OCI-LY1 (cell line): ENCODE data around the gene TST.

ENCODE experiments used
- H2AFZ ChIP-seq: fragments of 200-600 bp; sonication (generic), shearing (Covaris generic); 2 replicates; pipeline ENCODE4 v1.6.0; 2014; ENCODE audit warnings: antibody characterized with exemption, mild to moderate bottlenecking, low read length
- H3F3A ChIP-seq: fragments of 200-600 bp; sonication (generic), shearing (Covaris generic); 2 replicates; pipeline ENCODE4 v1.6.0; 2014; ENCODE audit warnings: mild to moderate bottlenecking, antibody characterized with exemption, low read length, moderate library complexity; ENCODE audit not compliant: insufficient read depth
- H3K27ac ChIP-seq: fragments of 200-600 bp; sonication (generic); 2 replicates; pipeline ENCODE4 v1.5.1; 2014; ENCODE audit warnings: low read length, mixed run types, mild to moderate bottlenecking, low read depth; ENCODE audit not compliant: poor library complexity, severe bottlenecking
- H3K27me3 ChIP-seq: fragments of 200-600 bp; sonication (generic); 2 replicates; pipeline ENCODE4 v1.6.0; 2014; ENCODE audit warnings: antibody characterized with exemption, mild to moderate bottlenecking, low read length, moderate library complexity; ENCODE audit not compliant: insufficient read depth
- H3K36me3 ChIP-seq: fragments of 200-600 bp; sonication (generic); 2 replicates; pipeline ENCODE4 v1.6.1; 2014; ENCODE audit warnings: mild to moderate bottlenecking, antibody characterized with exemption, low read length, moderate library complexity, mixed read lengths; ENCODE audit not compliant: insufficient read depth
- H3K4me1 ChIP-seq: fragments of 200-600 bp; sonication (generic); 2 replicates; pipeline ENCODE4 v1.5.1; 2014; ENCODE audit warnings: mild to moderate bottlenecking, low read length, moderate library complexity; ENCODE audit not compliant: insufficient read depth, severe bottlenecking
- H3K4me2 ChIP-seq: fragments of 200-600 bp; sonication (generic), shearing (Covaris generic); 2 replicates; pipeline ENCODE4 v1.6.1; 2014; ENCODE audit warnings: low read length
- H3K4me3 ChIP-seq: fragments of 200-600 bp; sonication (generic); 2 replicates; pipeline ENCODE4 v1.5.1; 2014; ENCODE audit warnings: low read length, low read depth, mild to moderate bottlenecking, mixed read lengths; ENCODE audit not compliant: poor library complexity, severe bottlenecking
- H3K79me2 ChIP-seq: fragments of 200-600 bp; shearing (Covaris generic); 2 replicates; pipeline ENCODE4 v1.6.1; 2016; ENCODE audit warnings: mixed run types, low read length, mixed read lengths; ENCODE audit not compliant: insufficient read depth
- H3K9ac ChIP-seq: fragments of 200-600 bp; sonication (generic), shearing (Covaris generic); 2 replicates; pipeline ENCODE4 v1.6.1; 2014; ENCODE audit warnings: mild to moderate bottlenecking, low read length, mixed read lengths
- H3K9me2 ChIP-seq: fragments of 200-600 bp; sonication (generic), shearing (Covaris generic); 2 replicates; pipeline ENCODE4 v1.6.1; 2014; ENCODE audit warnings: low read depth, mild to moderate bottlenecking, low read length, mixed read lengths
- H3K9me3 ChIP-seq: fragments of 200-600 bp; shearing (Covaris generic); 2 replicates; pipeline ENCODE4 v1.6.1; 2014; ENCODE audit warnings: low read length, mixed read lengths
- H4K20me1 ChIP-seq: fragments of 200-600 bp; sonication (generic), shearing (Covaris generic); 2 replicates; pipeline ENCODE4 v1.6.0; 2016; ENCODE audit warnings: mild to moderate bottlenecking, low read length; ENCODE audit not compliant: insufficient read depth
- EZH2 ChIP-seq: fragments of 200-600 bp; sonication (generic), shearing (Covaris generic); IDR thresholded peaks from 2 replicates; pipeline ENCODE4 v1.8.0; 2017; ENCODE audit warnings: borderline replicate concordance, mixed run types, mild to moderate bottlenecking, antibody characterized with exemption, low read length, moderate library complexity, mixed read lengths
- TF ChIP-seq, protein P1 (sequence below): fragments of 200-600 bp; sonication (generic), shearing (Covaris generic); IDR thresholded peaks from 2 replicates; pipeline ENCODE4 v1.5.1; 2017; ENCODE audit warnings: mild to moderate bottlenecking, antibody characterized with exemption, low read length, moderate library complexity, mixed read lengths

TST gene

GRCh38 chr22:37026325-37026724 lies 7.1 kb upstream of the TST start:
- Histone ChIP-seq H3K4me2 (no peak overlapping the region), H3K27ac (no peak overlapping the region), H3K9me3 (no peaks in the 10 kb centered on the region), H3K4me1 (no peaks in the 10 kb centered on the region), H2AFZ (no peak overlapping the region), H3K4me3 (no peak overlapping the region), H3K9me2 (no peaks in the 10 kb centered on the region), H4K20me1 (no peaks in the 10 kb centered on the region), H3F3A (no peaks in the 10 kb centered on the region), H3K79me2 (no peaks in the 10 kb centered on the region), H3K36me3 (no peaks in the 10 kb centered on the region), H3K27me3 (no peaks in the 10 kb centered on the region; the same call in 1 of the 2 replicates), H3K9ac (no peak overlapping the region)
- no peak for TF ChIP-seq EZH2
- TF ChIP-seq, protein P1, sequence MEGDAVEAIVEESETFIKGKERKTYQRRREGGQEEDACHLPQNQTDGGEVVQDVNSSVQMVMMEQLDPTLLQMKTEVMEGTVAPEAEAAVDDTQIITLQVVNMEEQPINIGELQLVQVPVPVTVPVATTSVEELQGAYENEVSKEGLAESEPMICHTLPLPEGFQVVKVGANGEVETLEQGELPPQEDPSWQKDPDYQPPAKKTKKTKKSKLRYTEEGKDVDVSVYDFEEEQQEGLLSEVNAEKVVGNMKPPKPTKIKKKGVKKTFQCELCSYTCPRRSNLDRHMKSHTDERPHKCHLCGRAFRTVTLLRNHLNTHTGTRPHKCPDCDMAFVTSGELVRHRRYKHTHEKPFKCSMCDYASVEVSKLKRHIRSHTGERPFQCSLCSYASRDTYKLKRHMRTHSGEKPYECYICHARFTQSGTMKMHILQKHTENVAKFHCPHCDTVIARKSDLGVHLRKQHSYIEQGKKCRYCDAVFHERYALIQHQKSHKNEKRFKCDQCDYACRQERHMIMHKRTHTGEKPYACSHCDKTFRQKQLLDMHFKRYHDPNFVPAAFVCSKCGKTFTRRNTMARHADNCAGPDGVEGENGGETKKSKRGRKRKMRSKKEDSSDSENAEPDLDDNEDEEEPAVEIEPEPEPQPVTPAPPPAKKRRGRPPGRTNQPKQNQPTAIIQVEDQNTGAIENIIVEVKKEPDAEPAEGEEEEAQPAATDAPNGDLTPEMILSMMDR, result no peak

GRCh38 chr22:37025500-37026070 lies 6.3 kb upstream of the TST start:
- no peaks in the 10 kb centered on the region for H3K9me2 ChIP-seq
- TF ChIP-seq, protein P1, result no peak
- no peak for TF ChIP-seq EZH2
- H3K27ac ChIP-seq, result no peak overlapping the region
- no peak overlapping the region for H3K4me2 ChIP-seq
- H4K20me1 ChIP-seq, result no peaks in the 10 kb centered on the region
- no peak overlapping the region for H3K4me3 ChIP-seq
- no peak overlapping the region for H2AFZ ChIP-seq
- no peaks in the 10 kb centered on the region for H3F3A ChIP-seq
- no peaks in the 10 kb centered on the region; the same call in 1 of the 2 replicates for H3K27me3 ChIP-seq
- H3K4me1 ChIP-seq, result no peaks in the 10 kb centered on the region
- no peaks in the 10 kb centered on the region for H3K9me3 ChIP-seq
- no peak overlapping the region for H3K9ac ChIP-seq
- H3K36me3 ChIP-seq, result no peaks in the 10 kb centered on the region
- no peaks in the 10 kb centered on the region for H3K79me2 ChIP-seq

DNA sequence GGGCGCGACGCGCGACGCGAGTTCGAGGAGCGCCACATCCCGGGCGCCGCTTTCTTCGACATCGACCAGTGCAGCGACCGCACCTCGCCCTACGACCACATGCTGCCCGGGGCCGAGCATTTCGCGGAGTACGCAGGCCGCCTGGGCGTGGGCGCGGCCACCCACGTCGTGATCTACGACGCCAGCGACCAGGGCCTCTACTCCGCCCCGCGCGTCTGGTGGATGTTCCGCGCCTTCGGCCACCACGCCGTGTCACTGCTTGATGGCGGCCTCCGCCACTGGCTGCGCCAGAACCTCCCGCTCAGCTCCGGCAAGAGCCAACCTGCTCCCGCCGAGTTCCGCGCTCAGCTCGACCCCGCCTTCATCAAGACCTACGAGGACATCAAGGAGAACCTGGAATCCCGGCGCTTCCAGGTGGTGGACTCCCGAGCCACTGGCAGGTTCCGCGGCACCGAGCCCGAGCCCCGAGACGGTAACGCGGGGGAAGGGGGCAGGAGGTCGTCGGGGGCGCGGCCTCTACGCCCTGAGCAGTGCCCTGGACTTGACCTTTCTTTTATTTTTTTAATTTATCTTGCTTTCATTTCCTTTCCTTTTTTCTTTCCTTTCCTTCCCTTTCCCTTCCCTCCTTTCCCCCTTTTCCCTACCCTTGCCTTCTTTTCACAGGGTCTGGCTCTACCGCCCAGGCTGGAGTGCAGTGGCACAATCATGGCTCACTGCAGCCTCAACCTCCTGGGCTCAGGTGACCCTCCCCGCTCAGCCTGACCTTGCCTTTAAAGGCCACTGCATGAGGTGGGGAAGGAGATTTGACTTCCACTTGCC lies 5.3 kb upstream of the TST start:
- no peaks in the 10 kb centered on the region; the same call in 1 of the 2 replicates for H3K27me3 ChIP-seq
- no peaks in the 10 kb centered on the region for H3K79me2 ChIP-seq
- H2AFZ ChIP-seq, result no peak overlapping the region
- no peaks in the 10 kb centered on the region for H3F3A ChIP-seq
- TF ChIP-seq, protein P1, result no peak
- no peak for TF ChIP-seq EZH2
- H3K9ac ChIP-seq, result no peak overlapping the region
- no peaks in the 10 kb centered on the region for H3K9me2 ChIP-seq
- H3K4me3 ChIP-seq, result no peak overlapping the region
- no peaks in the 10 kb centered on the region for H3K4me1 ChIP-seq
- no peak overlapping the region for H3K27ac ChIP-seq
- no peaks in the 10 kb centered on the region for H4K20me1 ChIP-seq
- H3K9me3 ChIP-seq, result no peaks in the 10 kb centered on the region
- no peak overlapping the region for H3K4me2 ChIP-seq
- H3K36me3 ChIP-seq, result no peaks in the 10 kb centered on the region
